GM18511 (cell line): ENCODE measurements around the gene PRAMEF27.
"Not testable (repeated sequence)": the region's sequence is repeated elsewhere in the genome, so short reads cannot be mapped to it uniquely, and the experiment has no call there.

Experiments used
- ATAC-seq: cut with Tn5 transposase; IDR thresholded peaks from one replicate; pipeline ENCODE4 v1.9.1; 2021; ENCODE audit warnings: mild to moderate bottlenecking, moderate library complexity; ENCODE audit not compliant: unreplicated experiment

The PRAMEF27 gene

GRCh38 chr1:13056475-13056874 lies at the start of gene PRAMEF27:
Gene PRAMEF27 (minus strand): TSS chr1:13056575. CDS start chr1:13053659, 2,916 bp downstream.
- not testable (repeated sequence) for ATAC-seq

GRCh38 chr1:13070474-13070873 lies 14.1 kb upstream of the PRAMEF27 start, which contains the start of gene PRAMEF25:
Gene PRAMEF25 (plus strand): TSS chr1:13070774. CDS start chr1:13073694, 2,920 bp downstream.
- not testable (repeated sequence) for ATAC-seq

- not testable (repeated sequence) for ATAC-seq
Measured at GRCh38 chr1:13019846-13020245, 36.5 kb downstream of the PRAMEF27 start.

- not testable (repeated sequence) for ATAC-seq
Measured at GRCh38 chr1:13011932-13012331, 44.4 kb downstream of the PRAMEF27 start.

GRCh38 chr1:13009348-13009747 lies 47.0 kb downstream of the PRAMEF27 start:
- not testable (repeated sequence) for ATAC-seq

- ATAC-seq: not testable (repeated sequence)
Measured at GRCh38 chr1:13005732-13006131, 50.6 kb downstream of the PRAMEF27 start.
